Measurements from ENCODE around the gene MED26. TPM values are rescaled to one million over a fixed set of nuclear protein-coding genes. Genes with fewer than 3 reads are reported as not detected.

MED26 gene
- total RNA-seq, 1 experiment from 2014 or later = 15.6 TPM

DNA sequence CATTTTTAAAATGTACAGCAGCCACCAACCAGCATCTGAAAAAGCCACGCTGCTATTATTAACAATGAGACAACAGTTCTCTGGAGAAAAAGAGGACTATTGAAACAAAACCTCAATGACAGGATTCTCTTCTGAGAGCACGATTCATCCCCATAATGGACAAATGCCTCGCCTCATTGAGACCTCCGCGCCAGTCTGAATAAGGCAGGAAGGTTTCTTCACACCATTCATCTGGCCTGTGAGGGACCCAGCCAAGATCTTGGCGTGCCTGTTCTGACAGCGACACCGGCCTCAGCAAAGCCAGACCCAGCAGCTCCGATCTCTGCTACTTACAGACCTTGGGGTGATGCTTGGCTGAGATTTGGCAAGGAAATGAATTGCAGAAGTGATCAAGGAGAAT, 17.1 kb upstream of the MED26 start:
- no TSS peak for BruUV-seq (replicated peaks)
- Histone ChIP-seq H3K9me3 (ENCODE audit: low read depth, low read length, poor library complexity, severe bottlenecking) (no peaks in the 10 kb centered on the region), H3K27me3 (replicated peaks; ENCODE audit: insufficient read depth, low read depth, low read length, poor library complexity) (no peaks in the 10 kb centered on the region), H3K4me1 (ENCODE audit: insufficient read depth, low read length, poor library complexity, severe bottlenecking) (no peaks in the 10 kb centered on the region), H3K4me3 (ENCODE audit: low read depth, low read length, poor library complexity, severe bottlenecking) (no peak overlapping the region), H3K27ac (ENCODE audit: low read depth, low read length, poor library complexity, severe bottlenecking) (no peak overlapping the region), H3K36me3 (ENCODE audit: insufficient read depth, low read length, poor library complexity, severe bottlenecking) (peaks cover 71% of the 10 kb centered on the region)
- TF ChIP-seq, protein P1, sequence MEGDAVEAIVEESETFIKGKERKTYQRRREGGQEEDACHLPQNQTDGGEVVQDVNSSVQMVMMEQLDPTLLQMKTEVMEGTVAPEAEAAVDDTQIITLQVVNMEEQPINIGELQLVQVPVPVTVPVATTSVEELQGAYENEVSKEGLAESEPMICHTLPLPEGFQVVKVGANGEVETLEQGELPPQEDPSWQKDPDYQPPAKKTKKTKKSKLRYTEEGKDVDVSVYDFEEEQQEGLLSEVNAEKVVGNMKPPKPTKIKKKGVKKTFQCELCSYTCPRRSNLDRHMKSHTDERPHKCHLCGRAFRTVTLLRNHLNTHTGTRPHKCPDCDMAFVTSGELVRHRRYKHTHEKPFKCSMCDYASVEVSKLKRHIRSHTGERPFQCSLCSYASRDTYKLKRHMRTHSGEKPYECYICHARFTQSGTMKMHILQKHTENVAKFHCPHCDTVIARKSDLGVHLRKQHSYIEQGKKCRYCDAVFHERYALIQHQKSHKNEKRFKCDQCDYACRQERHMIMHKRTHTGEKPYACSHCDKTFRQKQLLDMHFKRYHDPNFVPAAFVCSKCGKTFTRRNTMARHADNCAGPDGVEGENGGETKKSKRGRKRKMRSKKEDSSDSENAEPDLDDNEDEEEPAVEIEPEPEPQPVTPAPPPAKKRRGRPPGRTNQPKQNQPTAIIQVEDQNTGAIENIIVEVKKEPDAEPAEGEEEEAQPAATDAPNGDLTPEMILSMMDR (conservative IDR thresholded peaks at IDR 0.05; ENCODE audit: low read depth, low read length) = no peak
- TF ChIP-seq EZH2 (IDR thresholded peaks at IDR 0.05; ENCODE audit: borderline replicate concordance, low read depth, low read length, poor library complexity, severe bottlenecking) = no peak
- intact Hi-C loops (cut with micrococcal nuclease; ENCODE audit: unreplicated experiment) = no loop called here
- CTCF ChIA-PET = no interaction called here
- no peak for DNase-seq (ENCODE audit: low spot score)
- POLR2A ChIA-PET (ENCODE audit: low non-redundant PET) = no interaction called here

DNA sequence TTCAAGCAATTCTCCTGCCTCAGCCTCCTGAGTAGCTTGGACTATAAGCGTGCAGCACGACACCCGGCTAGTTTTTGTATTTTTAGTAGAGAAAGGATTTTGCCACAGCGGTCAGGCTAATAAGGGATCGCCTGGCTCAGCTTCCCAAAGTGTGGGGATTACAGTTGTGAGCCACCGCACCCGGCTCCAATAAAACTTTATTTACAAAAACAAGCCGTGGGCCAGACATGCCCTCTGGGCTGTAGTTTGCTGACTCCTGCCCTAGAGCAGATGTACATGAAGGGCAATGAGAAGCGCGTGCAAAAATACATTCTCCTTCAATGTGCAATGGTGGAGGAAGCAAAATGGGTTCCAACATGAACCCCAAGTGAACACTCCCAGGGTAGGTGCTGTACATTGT, 13.7 kb upstream of the MED26 start:
- intact Hi-C loops (cut with micrococcal nuclease; ENCODE audit: unreplicated experiment) = no loop called here
- H3K27ac ChIP-seq (ENCODE audit: low read depth, low read length, poor library complexity, severe bottlenecking) = no peak overlapping the region
- BruUV-seq (replicated peaks) = no TSS peak
- peaks cover 71% of the 10 kb centered on the region for H3K36me3 ChIP-seq (ENCODE audit: insufficient read depth, low read length, poor library complexity, severe bottlenecking)
- H3K9me3 ChIP-seq (ENCODE audit: low read depth, low read length, poor library complexity, severe bottlenecking) = no peaks in the 10 kb centered on the region
- TF ChIP-seq, protein P1 (conservative IDR thresholded peaks at IDR 0.05; ENCODE audit: low read depth, low read length) = no peak
- no peak for TF ChIP-seq EZH2 (IDR thresholded peaks at IDR 0.05; ENCODE audit: borderline replicate concordance, low read depth, low read length, poor library complexity, severe bottlenecking)
- ChIA-PET CTCF (no interaction called here), POLR2A (ENCODE audit: low non-redundant PET) (no interaction called here)
- no peak overlapping the region for H3K4me3 ChIP-seq (ENCODE audit: low read depth, low read length, poor library complexity, severe bottlenecking)
- no peak for DNase-seq (ENCODE audit: low spot score)
- no peaks in the 10 kb centered on the region for H3K27me3 ChIP-seq (replicated peaks; ENCODE audit: insufficient read depth, low read depth, low read length, poor library complexity)
- peaks cover 6% of the 10 kb centered on the region for H3K4me1 ChIP-seq (ENCODE audit: insufficient read depth, low read length, poor library complexity, severe bottlenecking)

DNA sequence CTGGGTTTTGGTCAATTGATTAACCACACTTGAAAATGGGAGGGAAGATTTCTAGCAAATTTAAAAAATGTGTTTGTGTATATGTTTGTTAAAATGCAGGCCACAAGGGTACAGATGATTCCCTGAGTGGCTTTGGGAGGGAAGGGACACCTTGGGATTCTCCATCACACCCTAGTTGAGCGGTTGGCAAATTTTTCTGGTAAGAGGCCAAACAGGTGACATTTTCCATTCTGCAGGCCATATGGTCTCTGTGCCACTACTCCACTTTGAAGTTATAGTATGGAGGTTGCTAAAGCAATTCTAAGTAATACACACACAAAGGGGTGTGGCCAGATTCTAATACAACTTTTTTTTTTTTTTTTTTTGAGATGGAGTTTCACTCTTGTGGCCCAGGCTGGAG, 12.9 kb upstream of the MED26 start:
- Histone ChIP-seq H3K27me3 (replicated peaks; ENCODE audit: insufficient read depth, low read depth, low read length, poor library complexity) (no peaks in the 10 kb centered on the region), H3K4me3 (ENCODE audit: low read depth, low read length, poor library complexity, severe bottlenecking) (no peak overlapping the region), H3K36me3 (ENCODE audit: insufficient read depth, low read length, poor library complexity, severe bottlenecking) (peaks cover 63% of the 10 kb centered on the region), H3K9me3 (ENCODE audit: low read depth, low read length, poor library complexity, severe bottlenecking) (no peaks in the 10 kb centered on the region), H3K27ac (ENCODE audit: low read depth, low read length, poor library complexity, severe bottlenecking) (no peak overlapping the region), H3K4me1 (ENCODE audit: insufficient read depth, low read length, poor library complexity, severe bottlenecking) (peaks cover 6% of the 10 kb centered on the region)
- ChIA-PET POLR2A (ENCODE audit: low non-redundant PET) (no interaction called here), CTCF (no interaction called here)
- TF ChIP-seq, protein P1 (conservative IDR thresholded peaks at IDR 0.05; ENCODE audit: low read depth, low read length) = no peak
- no peak for TF ChIP-seq EZH2 (IDR thresholded peaks at IDR 0.05; ENCODE audit: borderline replicate concordance, low read depth, low read length, poor library complexity, severe bottlenecking)
- no TSS peak for BruUV-seq (replicated peaks)
- DNase-seq (ENCODE audit: low spot score) = no peak
- intact Hi-C loops (cut with micrococcal nuclease; ENCODE audit: unreplicated experiment) = no loop called here

All from A673 (cell line).